IMR-90 (cell line): ENCODE data around the gene CCSER1. TPM values are rescaled to one million over a fixed set of nuclear protein-coding genes. Genes with fewer than 3 reads are reported as not detected.

Source experiments
- ATAC-seq: fragments of 200-7000 bp; cut with Tn5 transposase; 2 replicates; pipeline ENCODE4 v1.9.1; 2020; ENCODE audit warnings: low read depth, mild to moderate bottlenecking, moderate library complexity
- BruUV-seq: library from RNA; stranded (reverse); fragments of 400-500 nt; replicated peaks from 2 replicates; lab custom pipeline; 2021; lab: Mats Ljungman, UMichigan
- CTCF ChIA-PET: fragments of 300-600 bp; formaldehyde crosslinking; extraction: SDS; loops from one replicate; lab custom pipeline; 2021; ENCODE audit warnings: antibody characterized with exemption; lab: Yijun Ruan, JAX
- POLR2A ChIA-PET: fragments of 300-600 bp; sonication (Branson Sonifier 250); formaldehyde crosslinking; loops from one replicate; lab custom pipeline; 2022; ENCODE audit warnings: antibody characterized with exemption; ENCODE audit not compliant: unreplicated experiment; lab: Charles Lee
- DNase-seq: peaks from one replicate; pipeline ENCODE4 v3.0.0; 2013
- H2AFZ ChIP-seq: replicated peaks from 2 replicates; pipeline ENCODE3; 2013; ENCODE audit warnings: low read length, mild to moderate bottlenecking; ENCODE audit not compliant: poor library complexity
- H2AK5ac ChIP-seq: 2 replicates; pipeline ENCODE4 v1.6.1; 2013; ENCODE audit warnings: low read depth, low read length, inconsistent platforms
- H2AK9ac ChIP-seq: replicated peaks from 2 replicates; pipeline ENCODE3; 2013; ENCODE audit warnings: mild to moderate bottlenecking, low read depth, low read length, moderate library complexity; ENCODE audit not compliant: poor library complexity
- H2BK120ac ChIP-seq: 2 replicates; pipeline ENCODE4 v1.6.1; 2013; ENCODE audit warnings: low read depth, low read length, inconsistent platforms
- H2BK15ac ChIP-seq: 3 replicates; pipeline ENCODE4 v1.6.1; 2013; ENCODE audit warnings: low read depth, low read length, inconsistent platforms
- H2BK20ac ChIP-seq: 2 replicates; pipeline ENCODE4 v1.6.1; 2013; ENCODE audit warnings: low read depth, mild to moderate bottlenecking, inconsistent platforms, low read length, moderate library complexity
- H2BK5ac ChIP-seq: 2 replicates; pipeline ENCODE4 v1.6.1; 2013; ENCODE audit warnings: mild to moderate bottlenecking, low read depth, low read length, inconsistent platforms; ENCODE audit not compliant: poor library complexity, severe bottlenecking
- H3K14ac ChIP-seq: replicated peaks from 2 replicates; pipeline ENCODE4 v1.6.1; 2013; ENCODE audit warnings: low read depth, low read length, inconsistent platforms
- H3K18ac ChIP-seq: 2 replicates; pipeline ENCODE4 v1.6.1; 2013; ENCODE audit warnings: low read depth, low read length, control low read depth
- H3K23ac ChIP-seq: 2 replicates; pipeline ENCODE4 v1.6.1; 2013; ENCODE audit warnings: low read depth, low read length, inconsistent platforms
- H3K27ac ChIP-seq: 2 replicates; pipeline ENCODE4 v1.5.1; 2013; ENCODE audit warnings: mild to moderate bottlenecking, control low read depth, low read length; ENCODE audit not compliant: insufficient read depth
- H3K27me3 ChIP-seq: 2 replicates; pipeline ENCODE4 v1.6.1; 2013; ENCODE audit warnings: low read length; ENCODE audit not compliant: control insufficient read depth, insufficient read depth
- H3K36me3 ChIP-seq: 2 replicates; pipeline ENCODE4 v1.6.1; 2013; ENCODE audit warnings: low read length, mixed read lengths; ENCODE audit not compliant: control insufficient read depth, insufficient read depth
- H3K4ac ChIP-seq: 2 replicates; pipeline ENCODE4 v1.6.1; 2013; ENCODE audit warnings: low read depth, low read length, inconsistent platforms
- H3K4me1 ChIP-seq: 2 replicates; pipeline ENCODE4 v1.6.1; 2013; ENCODE audit warnings: low read length, mixed read lengths; ENCODE audit not compliant: control insufficient read depth, insufficient read depth
- H3K4me2 ChIP-seq: 2 replicates; pipeline ENCODE4 v1.6.1; 2013; ENCODE audit warnings: low read depth, mild to moderate bottlenecking, control low read depth, low read length, moderate library complexity
- H3K4me3 ChIP-seq: 2 replicates; pipeline ENCODE4 v1.5.1; 2013; ENCODE audit warnings: low read depth, mild to moderate bottlenecking, control low read depth, low read length, moderate library complexity; ENCODE audit not compliant: insufficient read depth
- H3K56ac ChIP-seq: 2 replicates; pipeline ENCODE4 v1.6.1; 2013; ENCODE audit warnings: low read length, inconsistent platforms; ENCODE audit not compliant: insufficient read depth; ENCODE audit errors: extremely low read depth
- H3K79me1 ChIP-seq, 2 experiments: 2 replicates each; pipeline ENCODE4 v1.6.1; 2013; ENCODE audit warnings: low read length in 2 of 2, inconsistent platforms in 1 of 2, low read depth in 1 of 2
- H3K9ac ChIP-seq: 2 replicates; pipeline ENCODE4 v1.6.1; 2013; ENCODE audit warnings: low read depth, low read length, control low read depth
- H3K9me1 ChIP-seq: 2 replicates; pipeline ENCODE4 v1.6.1; 2013; ENCODE audit warnings: low read length, inconsistent platforms; ENCODE audit not compliant: insufficient read depth
- H3K9me3 ChIP-seq: 2 replicates; pipeline ENCODE4 v1.6.1; 2013; ENCODE audit warnings: low read length; ENCODE audit not compliant: control insufficient read depth, insufficient read depth
- H4K20me1 ChIP-seq: 2 replicates; pipeline ENCODE4 v1.6.1; 2013; ENCODE audit warnings: low read length, inconsistent platforms; ENCODE audit not compliant: insufficient read depth
- H4K5ac ChIP-seq: 2 replicates; pipeline ENCODE4 v1.6.1; 2013; ENCODE audit warnings: mild to moderate bottlenecking, low read depth, low read length, control low read depth
- H4K8ac ChIP-seq, 2 experiments: 2 replicates each; pipeline ENCODE4 v1.6.1; 2013; ENCODE audit warnings: low read depth in 2 of 2, low read length in 2 of 2, control low read depth in 1 of 2, inconsistent platforms in 1 of 2
- H4K91ac ChIP-seq: 2 replicates; pipeline ENCODE4 v1.6.1; 2013; ENCODE audit warnings: low read depth, low read length, inconsistent platforms; ENCODE audit not compliant: insufficient read depth
- BHLHE40 ChIP-seq: fragments of 150-350 bp; IDR thresholded peaks from 2 replicates; pipeline ENCODE4 v1.6.1; 2016; ENCODE audit warnings: mild to moderate bottlenecking, low read depth, low read length
- CEBPB ChIP-seq: IDR thresholded peaks from 2 replicates; pipeline ENCODE4 v1.6.1; 2012; ENCODE audit warnings: low read depth, low read length, improper control_type of control experiment
- CHD1 ChIP-seq: IDR thresholded peaks from 2 replicates; pipeline ENCODE4 v1.6.1; 2012; ENCODE audit warnings: low read depth, low read length, improper control_type of control experiment
- CTCF ChIP-seq: conservative IDR thresholded peaks from 2 replicates; pipeline ENCODE4 v1.5.1; 2012; ENCODE audit warnings: mild to moderate bottlenecking, low read depth, low read length, improper control_type of control experiment
- ELK1 ChIP-seq: fragments of 150-350 bp; IDR thresholded peaks from 2 replicates; pipeline ENCODE4 v1.6.1; 2016; ENCODE audit warnings: low read depth, mild to moderate bottlenecking, low read length, moderate library complexity, borderline replicate concordance
- FOS ChIP-seq: fragments of 150-350 bp; IDR thresholded peaks from 2 replicates; pipeline ENCODE4 v1.6.1; 2016; ENCODE audit warnings: low read depth, low read length
- MAFK ChIP-seq: IDR thresholded peaks from 2 replicates; pipeline ENCODE4 v1.6.1; 2012; ENCODE audit warnings: low read depth, low read length, improper control_type of control experiment
- MXI1 ChIP-seq: IDR thresholded peaks from 2 replicates; pipeline ENCODE4 v1.6.1; 2012; ENCODE audit warnings: low read depth, mild to moderate bottlenecking, low read length, moderate library complexity, borderline replicate concordance
- NFE2L2 ChIP-seq: fragments of 150-350 bp; IDR thresholded peaks from 2 replicates; pipeline ENCODE4 v1.6.1; 2016; ENCODE audit warnings: low read depth, mild to moderate bottlenecking, low read length
- POLR2A ChIP-seq: IDR thresholded peaks from 2 replicates; pipeline ENCODE4 v1.6.1; 2012; ENCODE audit warnings: mild to moderate bottlenecking, low read depth, low read length
- RAD21 ChIP-seq: IDR thresholded peaks from 2 replicates; pipeline ENCODE4 v1.6.1; 2012; ENCODE audit warnings: low read length, improper control_type of control experiment
- RCOR1 ChIP-seq: IDR thresholded peaks from 2 replicates; pipeline ENCODE4 v1.6.1; 2012; ENCODE audit warnings: mild to moderate bottlenecking, low read length, improper control_type of control experiment; ENCODE audit not compliant: insufficient replicate concordance
- RFX5 ChIP-seq: IDR thresholded peaks from 2 replicates; pipeline ENCODE4 v1.8.0; 2012; ENCODE audit warnings: low read depth, mild to moderate bottlenecking, low read length, moderate library complexity
- SMC3 ChIP-seq: fragments of 150-350 bp; IDR thresholded peaks from 2 replicates; pipeline ENCODE4 v1.6.1; 2016; ENCODE audit warnings: low read depth, mild to moderate bottlenecking, antibody characterized with exemption, low read length, moderate library complexity
- USF2 ChIP-seq: fragments of 150-350 bp; IDR thresholded peaks from 2 replicates; pipeline ENCODE4 v1.6.1; 2017; ENCODE audit warnings: mild to moderate bottlenecking, antibody characterized with exemption, low read length, low read depth
- WGBS, 2 experiments: methylation state at CpG; one replicate each; pipeline versions ENCODE4 v1.1.5 to v1.1.7; 2013; ENCODE audit warnings: missing lambda C conversion rate in 2 of 2; ENCODE audit not compliant: insufficient read length in 1 of 2; ENCODE audit errors: extremely low coverage in 2 of 2; 5-methylcytosine and 5-hydroxymethylcytosine counted together
- dilution Hi-C: fragments of 300-500 bp; cut with HindIII; formaldehyde crosslinking; loops from one replicate; pipeline ENCODE4 v1.14.3; 2018; ENCODE audit warnings: low sequenced_read_pairs; ENCODE audit not compliant: unreplicated experiment
- in situ Hi-C: fragments of 300-500 bp; cut with MboI; formaldehyde crosslinking; loops from 3 replicates; pipeline ENCODE4 v1.14.3; 2019; ENCODE audit warnings: low sequenced_read_pairs, inconsistent platforms, mixed read lengths
- intact Hi-C: fragments of 100-400 bp; cut with micrococcal nuclease; formaldehyde crosslinking; loops from 2 replicates; pipeline ENCODE4 v1.10.0; 2022
- polyA plus RNA-seq, 3 experiments: library from polyadenylated mRNA; depleted of rRNA; stranded (reverse); fragments of >200 nt; gene quantifications; 2 replicates each; pipeline ENCODE4 v1.2.3, GENCODE V29; 2012; ENCODE audit warnings: low replicate concordance in 1 of 3
- total RNA-seq: library from RNA; depleted of rRNA; stranded (reverse); fragments of >200 nt; gene quantifications from 2 replicates; pipeline ENCODE4 v1.2.3, GENCODE V29; 2012

The CCSER1 gene
- total and polyA plus RNA-seq, 2 of the 4 experiments (the other 2 are of a cell fraction), result not detected

- DNase-seq (no peak), ATAC-seq (no peak)
- no peak overlapping the region for H2AK5ac ChIP-seq
- H4K91ac ChIP-seq, result no peak overlapping the region
- CTCF ChIA-PET, result no interaction called here
- no peak overlapping the region for H3K18ac ChIP-seq
- no peaks in the 10 kb centered on the region for H3K9me3 ChIP-seq
- no peak overlapping the region for H2AK9ac ChIP-seq
- H3K9ac ChIP-seq, result no peak overlapping the region
- H4K5ac ChIP-seq, result no peak overlapping the region
- WGBS, 2 experiments, result no CpG with 5 or more reads among the region's 1 CpG
- no peak overlapping the region for H3K23ac ChIP-seq
- no peak overlapping the region for H4K8ac ChIP-seq
- no peak overlapping the region for H2BK5ac ChIP-seq
- H3K4me2 ChIP-seq, result no peak overlapping the region
- POLR2A ChIA-PET, result no interaction called here
- H3K4ac ChIP-seq, result no peak overlapping the region
- H3K9me1 ChIP-seq, result no peaks in the 10 kb centered on the region
- no peak overlapping the region for H2BK120ac ChIP-seq
- no peak overlapping the region for H3K27ac ChIP-seq
- in situ Hi-C loops (no loop called here), intact Hi-C loops (no loop called here), dilution Hi-C loops (no loop called here)
- no peak for TF ChIP-seq RAD21
- TF ChIP-seq NFE2L2, result no peak
- no peak for TF ChIP-seq RFX5
- no peak for TF ChIP-seq SMC3
- no peak for TF ChIP-seq MXI1
- no peak for TF ChIP-seq CHD1
- TF ChIP-seq FOS, result no peak
- TF ChIP-seq CTCF, result no peak
- TF ChIP-seq RCOR1, result no peak
- TF ChIP-seq ELK1, result no peak
- TF ChIP-seq USF2, result no peak
- no peak for TF ChIP-seq MAFK
- no peak for TF ChIP-seq POLR2A
- no peak for TF ChIP-seq BHLHE40
- no peak for TF ChIP-seq CEBPB
- H2AFZ ChIP-seq, result no peak overlapping the region
- no peak overlapping the region for H2BK15ac ChIP-seq
- H4K20me1 ChIP-seq, result no peaks in the 10 kb centered on the region
- no peak overlapping the region for H3K56ac ChIP-seq
- H3K14ac ChIP-seq, result no peak overlapping the region
- H3K4me3 ChIP-seq, result no peak overlapping the region
- BruUV-seq, result no TSS peak
- H3K27me3 ChIP-seq, result no peaks in the 10 kb centered on the region
- H3K79me1 ChIP-seq, result no peaks in the 10 kb centered on the region
- no peak overlapping the region for H2BK20ac ChIP-seq
- H3K4me1 ChIP-seq, result no peaks in the 10 kb centered on the region
- no peaks in the 10 kb centered on the region for H3K36me3 ChIP-seq
Measured at GRCh38 chr4:91037951-91038350, 910.8 kb downstream of the CCSER1 start.
